ENCODE measurements around the gene CLIP1. TPM values are rescaled to one million over a fixed set of nuclear protein-coding genes. Genes with fewer than 3 reads are reported as not detected.

Gene CLIP1
- polyA plus RNA-seq, 1 of the 3 experiments (the other 2 are of a cell fraction) = 33.9 TPM

DNA sequence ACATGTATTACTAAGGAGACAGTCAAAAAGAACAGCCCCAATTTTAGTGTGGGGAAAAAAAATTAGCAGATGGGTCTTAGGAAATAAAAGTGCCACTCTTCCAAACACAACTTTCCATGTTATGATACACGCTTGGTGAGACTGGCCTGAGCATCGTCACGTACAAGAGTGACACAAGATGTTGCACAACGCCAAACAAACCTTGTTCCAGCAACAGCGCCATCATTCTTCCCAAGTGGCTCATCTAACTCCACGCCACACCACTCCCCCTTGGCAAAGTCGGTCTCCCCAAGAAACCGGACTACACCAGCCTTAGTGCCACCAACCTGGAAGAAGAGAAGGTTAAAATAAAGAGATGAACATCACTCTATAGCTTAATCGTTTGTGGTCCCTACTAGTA, 58.7 kb downstream of the CLIP1 start:
- no peaks in the 10 kb centered on the region for H3K9me2 ChIP-seq
- H3K27ac ChIP-seq (ENCODE audit: low read depth in 2 of 2, low read length in 1 of 2) = no peak overlapping the region
- no peak overlapping the region for H3K4me2 ChIP-seq
- TF ChIP-seq MEF2A (IDR thresholded peaks at IDR 0.05; ENCODE audit: borderline replicate concordance, low read depth) = no peak
- TF ChIP-seq, protein P1, sequence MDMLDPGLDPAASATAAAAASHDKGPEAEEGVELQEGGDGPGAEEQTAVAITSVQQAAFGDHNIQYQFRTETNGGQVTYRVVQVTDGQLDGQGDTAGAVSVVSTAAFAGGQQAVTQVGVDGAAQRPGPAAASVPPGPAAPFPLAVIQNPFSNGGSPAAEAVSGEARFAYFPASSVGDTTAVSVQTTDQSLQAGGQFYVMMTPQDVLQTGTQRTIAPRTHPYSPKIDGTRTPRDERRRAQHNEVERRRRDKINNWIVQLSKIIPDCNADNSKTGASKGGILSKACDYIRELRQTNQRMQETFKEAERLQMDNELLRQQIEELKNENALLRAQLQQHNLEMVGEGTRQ (IDR thresholded peaks at IDR 0.05; ENCODE audit: borderline replicate concordance, low read depth, low read length) = no peak
- TF ChIP-seq SIN3A (IDR thresholded peaks at IDR 0.05; ENCODE audit: borderline replicate concordance, low read depth, low read length) = no peak
- no peak for TF ChIP-seq JUND (IDR thresholded peaks at IDR 0.05)
- TF ChIP-seq, protein P2, sequence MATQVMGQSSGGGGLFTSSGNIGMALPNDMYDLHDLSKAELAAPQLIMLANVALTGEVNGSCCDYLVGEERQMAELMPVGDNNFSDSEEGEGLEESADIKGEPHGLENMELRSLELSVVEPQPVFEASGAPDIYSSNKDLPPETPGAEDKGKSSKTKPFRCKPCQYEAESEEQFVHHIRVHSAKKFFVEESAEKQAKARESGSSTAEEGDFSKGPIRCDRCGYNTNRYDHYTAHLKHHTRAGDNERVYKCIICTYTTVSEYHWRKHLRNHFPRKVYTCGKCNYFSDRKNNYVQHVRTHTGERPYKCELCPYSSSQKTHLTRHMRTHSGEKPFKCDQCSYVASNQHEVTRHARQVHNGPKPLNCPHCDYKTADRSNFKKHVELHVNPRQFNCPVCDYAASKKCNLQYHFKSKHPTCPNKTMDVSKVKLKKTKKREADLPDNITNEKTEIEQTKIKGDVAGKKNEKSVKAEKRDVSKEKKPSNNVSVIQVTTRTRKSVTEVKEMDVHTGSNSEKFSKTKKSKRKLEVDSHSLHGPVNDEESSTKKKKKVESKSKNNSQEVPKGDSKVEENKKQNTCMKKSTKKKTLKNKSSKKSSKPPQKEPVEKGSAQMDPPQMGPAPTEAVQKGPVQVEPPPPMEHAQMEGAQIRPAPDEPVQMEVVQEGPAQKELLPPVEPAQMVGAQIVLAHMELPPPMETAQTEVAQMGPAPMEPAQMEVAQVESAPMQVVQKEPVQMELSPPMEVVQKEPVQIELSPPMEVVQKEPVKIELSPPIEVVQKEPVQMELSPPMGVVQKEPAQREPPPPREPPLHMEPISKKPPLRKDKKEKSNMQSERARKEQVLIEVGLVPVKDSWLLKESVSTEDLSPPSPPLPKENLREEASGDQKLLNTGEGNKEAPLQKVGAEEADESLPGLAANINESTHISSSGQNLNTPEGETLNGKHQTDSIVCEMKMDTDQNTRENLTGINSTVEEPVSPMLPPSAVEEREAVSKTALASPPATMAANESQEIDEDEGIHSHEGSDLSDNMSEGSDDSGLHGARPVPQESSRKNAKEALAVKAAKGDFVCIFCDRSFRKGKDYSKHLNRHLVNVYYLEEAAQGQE (IDR thresholded peaks at IDR 0.05; ENCODE audit: low read depth, low read length) = no peak
- TF ChIP-seq SMC3 (IDR thresholded peaks at IDR 0.05; ENCODE audit: low read depth, low read length) = no peak
- TF ChIP-seq FOSL2 (IDR thresholded peaks at IDR 0.05; ENCODE audit: borderline replicate concordance, low read depth) = no peak
- TF ChIP-seq YY1 (IDR thresholded peaks at IDR 0.05; ENCODE audit: low read depth) = no peak
- no peak for TF ChIP-seq NFIC (IDR thresholded peaks at IDR 0.05; ENCODE audit: borderline replicate concordance)
- TF ChIP-seq EP300 (IDR thresholded peaks at IDR 0.05; ENCODE audit: borderline replicate concordance in 1 of 2, low read depth in 1 of 2, low read length in 1 of 2) = no peak
- no peak for TF ChIP-seq NRF1 (IDR thresholded peaks at IDR 0.05; ENCODE audit: low read depth, low read length)
- TF ChIP-seq POLR2AphosphoS5 (IDR thresholded peaks at IDR 0.05; ENCODE audit: low read depth, low read length) = no peak
- TF ChIP-seq, protein P3, sequence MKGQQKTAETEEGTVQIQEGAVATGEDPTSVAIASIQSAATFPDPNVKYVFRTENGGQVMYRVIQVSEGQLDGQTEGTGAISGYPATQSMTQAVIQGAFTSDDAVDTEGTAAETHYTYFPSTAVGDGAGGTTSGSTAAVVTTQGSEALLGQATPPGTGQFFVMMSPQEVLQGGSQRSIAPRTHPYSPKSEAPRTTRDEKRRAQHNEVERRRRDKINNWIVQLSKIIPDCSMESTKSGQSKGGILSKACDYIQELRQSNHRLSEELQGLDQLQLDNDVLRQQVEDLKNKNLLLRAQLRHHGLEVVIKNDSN (IDR thresholded peaks at IDR 0.05; ENCODE audit: borderline replicate concordance, low read depth) = no peak
- no peak for TF ChIP-seq FOXJ3 (CRISPR knock-in tag; IDR thresholded peaks at IDR 0.05)
- TF ChIP-seq, protein P4, sequence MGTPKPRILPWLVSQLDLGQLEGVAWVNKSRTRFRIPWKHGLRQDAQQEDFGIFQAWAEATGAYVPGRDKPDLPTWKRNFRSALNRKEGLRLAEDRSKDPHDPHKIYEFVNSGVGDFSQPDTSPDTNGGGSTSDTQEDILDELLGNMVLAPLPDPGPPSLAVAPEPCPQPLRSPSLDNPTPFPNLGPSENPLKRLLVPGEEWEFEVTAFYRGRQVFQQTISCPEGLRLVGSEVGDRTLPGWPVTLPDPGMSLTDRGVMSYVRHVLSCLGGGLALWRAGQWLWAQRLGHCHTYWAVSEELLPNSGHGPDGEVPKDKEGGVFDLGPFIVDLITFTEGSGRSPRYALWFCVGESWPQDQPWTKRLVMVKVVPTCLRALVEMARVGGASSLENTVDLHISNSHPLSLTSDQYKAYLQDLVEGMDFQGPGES (IDR thresholded peaks at IDR 0.05; ENCODE audit: low read depth, low read length) = no peak
- TF ChIP-seq, protein P5, sequence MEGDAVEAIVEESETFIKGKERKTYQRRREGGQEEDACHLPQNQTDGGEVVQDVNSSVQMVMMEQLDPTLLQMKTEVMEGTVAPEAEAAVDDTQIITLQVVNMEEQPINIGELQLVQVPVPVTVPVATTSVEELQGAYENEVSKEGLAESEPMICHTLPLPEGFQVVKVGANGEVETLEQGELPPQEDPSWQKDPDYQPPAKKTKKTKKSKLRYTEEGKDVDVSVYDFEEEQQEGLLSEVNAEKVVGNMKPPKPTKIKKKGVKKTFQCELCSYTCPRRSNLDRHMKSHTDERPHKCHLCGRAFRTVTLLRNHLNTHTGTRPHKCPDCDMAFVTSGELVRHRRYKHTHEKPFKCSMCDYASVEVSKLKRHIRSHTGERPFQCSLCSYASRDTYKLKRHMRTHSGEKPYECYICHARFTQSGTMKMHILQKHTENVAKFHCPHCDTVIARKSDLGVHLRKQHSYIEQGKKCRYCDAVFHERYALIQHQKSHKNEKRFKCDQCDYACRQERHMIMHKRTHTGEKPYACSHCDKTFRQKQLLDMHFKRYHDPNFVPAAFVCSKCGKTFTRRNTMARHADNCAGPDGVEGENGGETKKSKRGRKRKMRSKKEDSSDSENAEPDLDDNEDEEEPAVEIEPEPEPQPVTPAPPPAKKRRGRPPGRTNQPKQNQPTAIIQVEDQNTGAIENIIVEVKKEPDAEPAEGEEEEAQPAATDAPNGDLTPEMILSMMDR (IDR thresholded peaks at IDR 0.05) = no peak
- no peak for TF ChIP-seq TEAD4 (IDR thresholded peaks at IDR 0.05; ENCODE audit: borderline replicate concordance, insufficient read depth)
- WGBS (ENCODE audit: low lambda C conversion rate) = 93% methylated on average over 8 of the region's 9 CpGs
- no peak overlapping the region for H2AFZ ChIP-seq (ENCODE audit: low read depth)
- H3K4me3 ChIP-seq (ENCODE audit: low read depth in 2 of 2, low read length in 1 of 2) = no peak overlapping the region
- no peak overlapping the region for H3K9ac ChIP-seq
- no peaks in the 10 kb centered on the region for H3K9me3 ChIP-seq
- ChIA-PET POLR2A (no interaction called here), CTCF (interaction anchor here (0.6 to 1.0 kb wide), 2 partner anchors 9 to 234 kb away, joined by 3 read pairs; no protein-coding TSS in a partner anchor)
- H3K36me3 ChIP-seq (replicated peaks in 1 of 2; ENCODE audit: control insufficient read depth in 1 of 2, insufficient read depth in 2 of 2, low read length in 1 of 2) = peaks cover 16 to 22% of the 10 kb centered on the region in 2 experiments
- H3F3A ChIP-seq (replicated peaks; ENCODE audit: insufficient read depth) = peaks cover 21% of the 10 kb centered on the region
- H3K27me3 ChIP-seq (ENCODE audit: insufficient read depth) = no peaks in the 10 kb centered on the region
- no peak for DNase-seq
- H3K4me1 ChIP-seq (ENCODE audit: control insufficient read depth in 1 of 2, insufficient read depth in 2 of 2, low read depth in 1 of 2, low read length in 1 of 2) = peaks cover 0 to 24% of the 10 kb centered on the region in 2 experiments; a peak in 1 of 4 replicates
- no peaks in the 10 kb centered on the region for H4K20me1 ChIP-seq (ENCODE audit: insufficient read depth)
- H3K79me2 ChIP-seq (ENCODE audit: insufficient read depth) = peaks cover 49% of the 10 kb centered on the region
